Measurements from ENCODE around the gene FAM25C. TPM values are rescaled to one million over a fixed set of nuclear protein-coding genes. Genes with fewer than 3 reads are reported as not detected.
"Not testable (repeated sequence)": the region's sequence is repeated elsewhere in the genome, so short reads cannot be mapped to it uniquely, and the experiment has no call there.

FAM25C gene
- total RNA-seq, 2 donors from 2014 or later, result not detected

- not testable (repeated sequence) for H3K9me3 ChIP-seq; DNase-seq (ENCODE audit: low spot score); H3K4me3 ChIP-seq; H3K27me3 ChIP-seq; H3K4me1 ChIP-seq; H3K27ac ChIP-seq; H3K36me3 ChIP-seq
- peak in 1 of 2 donors; percentile 20 for TF ChIP-seq CTCF (IDR thresholded peaks at IDR 0.05)
Measured at GRCh38 chr10:47986413-47987230, 13.0 kb downstream of the FAM25C start.

GRCh38 chr10:47975409-47975808, 24.2 kb downstream of the FAM25C start:
- H3K4me1 ChIP-seq; H3K27me3 ChIP-seq; H3K27ac ChIP-seq; H3K9me3 ChIP-seq; H3K36me3 ChIP-seq; H3K4me3 ChIP-seq; DNase-seq (ENCODE audit: low spot score): not testable (repeated sequence)

- not testable (repeated sequence) for H3K4me3 ChIP-seq; H3K4me1 ChIP-seq; DNase-seq (ENCODE audit: low spot score); H3K9me3 ChIP-seq; H3K27me3 ChIP-seq; H3K27ac ChIP-seq; H3K36me3 ChIP-seq
Measured at GRCh38 chr10:47973131-47973530, 26.5 kb downstream of the FAM25C start.

GRCh38 chr10:47972077-47972476, 27.5 kb downstream of the FAM25C start:
- not testable (repeated sequence) for DNase-seq (ENCODE audit: low spot score); H3K36me3 ChIP-seq; H3K4me3 ChIP-seq; H3K4me1 ChIP-seq; H3K27me3 ChIP-seq; H3K27ac ChIP-seq; H3K9me3 ChIP-seq

GRCh38 chr10:47971598-47971997, 28.0 kb downstream of the FAM25C start:
- DNase-seq (ENCODE audit: low spot score), result not testable (repeated sequence)

GRCh38 chr10:47970047-47970446, 29.5 kb downstream of the FAM25C start:
- H3K27me3 ChIP-seq; H3K4me1 ChIP-seq; DNase-seq (ENCODE audit: low spot score); H3K36me3 ChIP-seq; H3K4me3 ChIP-seq; H3K9me3 ChIP-seq; H3K27ac ChIP-seq: not testable (repeated sequence)

More at GRCh38 chr10:47971598-47971997, 28.0 kb downstream of the FAM25C start:
- not testable (repeated sequence) for H3K4me1 ChIP-seq, H3K4me3 ChIP-seq, H3K9me3 ChIP-seq, H3K27me3 ChIP-seq, H3K36me3 ChIP-seq, H3K27ac ChIP-seq

GRCh38 chr10:47968988-47969387, 30.6 kb downstream of the FAM25C start:
- not testable (repeated sequence) for H3K4me3 ChIP-seq; H3K27me3 ChIP-seq; DNase-seq (ENCODE audit: low spot score); H3K4me1 ChIP-seq; H3K27ac ChIP-seq; H3K9me3 ChIP-seq; H3K36me3 ChIP-seq

GRCh38 chr10:47964280-47965063, 35.1 kb downstream of the FAM25C start:
- DNase-seq (ENCODE audit: low spot score); H3K4me3 ChIP-seq; H3K4me1 ChIP-seq: not testable (repeated sequence)

GRCh38 chr10:47962785-47963184, 36.8 kb downstream of the FAM25C start:
- H3K27me3 ChIP-seq; DNase-seq (ENCODE audit: low spot score); H3K27ac ChIP-seq; H3K4me1 ChIP-seq; H3K9me3 ChIP-seq; H3K4me3 ChIP-seq; H3K36me3 ChIP-seq: not testable (repeated sequence)

More at GRCh38 chr10:47964280-47965063, 35.1 kb downstream of the FAM25C start:
- H3K9me3 ChIP-seq, H3K36me3 ChIP-seq, H3K27ac ChIP-seq, H3K27me3 ChIP-seq: not testable (repeated sequence)

GRCh38 chr10:47960699-47961098, 38.9 kb downstream of the FAM25C start:
- DNase-seq (ENCODE audit: low spot score); H3K4me1 ChIP-seq; H3K9me3 ChIP-seq: not testable (repeated sequence)

GRCh38 chr10:47959677-47960076, 39.9 kb downstream of the FAM25C start:
- H3K27me3 ChIP-seq; H3K4me3 ChIP-seq; H3K27ac ChIP-seq; H3K36me3 ChIP-seq; H3K4me1 ChIP-seq; DNase-seq (ENCODE audit: low spot score); H3K9me3 ChIP-seq: not testable (repeated sequence)

More at GRCh38 chr10:47960699-47961098, 38.9 kb downstream of the FAM25C start:
- H3K36me3 ChIP-seq, H3K27me3 ChIP-seq, H3K4me3 ChIP-seq, H3K27ac ChIP-seq: not testable (repeated sequence)

- H3K27me3 ChIP-seq; H3K27ac ChIP-seq; H3K9me3 ChIP-seq; H3K36me3 ChIP-seq; H3K4me3 ChIP-seq; H3K4me1 ChIP-seq; DNase-seq (ENCODE audit: low spot score): not testable (repeated sequence)
Measured at GRCh38 chr10:47957158-47957557, 42.4 kb downstream of the FAM25C start.

- H3K27ac ChIP-seq; H3K36me3 ChIP-seq; DNase-seq (ENCODE audit: low spot score); H3K9me3 ChIP-seq; H3K4me3 ChIP-seq; H3K4me1 ChIP-seq; H3K27me3 ChIP-seq: not testable (repeated sequence)
Measured at GRCh38 chr10:47947424-47947823, 52.2 kb downstream of the FAM25C start.

All from right atrium auricular region (tissue), 2 donors.